Activated CD4-positive, alpha-beta memory T cell treated with anti-CD3 and anti-CD28 coated beads for 36 hours (primary cell): ENCODE results near the gene SPDL1. TPM values are rescaled to one million over a fixed set of nuclear protein-coding genes. Genes with fewer than 3 reads are reported as not detected.

Experiments used
- CTCF ChIA-PET: fragments of 350-600 bp; sonication (Branson Sonifier 250); formaldehyde crosslinking; loops from one replicate; lab custom pipeline; 2021; ENCODE audit warnings: antibody characterized with exemption, inconsistent platforms; lab: Charles Lee
- POLR2A ChIA-PET: fragments of 350-600 bp; sonication (Branson Sonifier 250); formaldehyde crosslinking; loops from one replicate; lab custom pipeline; 2021; ENCODE audit warnings: antibody characterized with exemption; lab: Charles Lee
- DNase-seq: peaks from one replicate; pipeline ENCODE4 v3.0.0-alpha.2; 2020
- H3K27ac Mint-ChIP-seq: one replicate; pipeline ENCODE4 v1.8.0; 2021; ENCODE audit warnings: mixed read lengths
- H3K27me3 Mint-ChIP-seq: one replicate; pipeline ENCODE4 v1.8.0; 2021; ENCODE audit warnings: mixed read lengths
- H3K36me3 Mint-ChIP-seq: one replicate; pipeline ENCODE4 v1.8.0; 2021; ENCODE audit warnings: mixed read lengths
- H3K4me1 Mint-ChIP-seq: one replicate; pipeline ENCODE4 v1.8.0; 2021; ENCODE audit warnings: low read depth, mixed read lengths
- H3K4me3 Mint-ChIP-seq: one replicate; pipeline ENCODE4 v1.8.0; 2021; ENCODE audit warnings: mild to moderate bottlenecking, mixed read lengths
- H3K9me3 Mint-ChIP-seq: one replicate; pipeline ENCODE4 v1.8.0; 2021; ENCODE audit warnings: mixed read lengths
- intact Hi-C: fragments of 100-400 bp; cut with micrococcal nuclease; formaldehyde crosslinking; loops from one replicate; pipeline ENCODE4 v1.15.1; 2023
- total RNA-seq, 2 experiments: library from RNA; stranded (reverse); gene quantifications; one replicate each; pipeline ENCODE4 v1.2.3, GENCODE V29; 2021

SPDL1 gene
- total RNA-seq, 2 experiments from 2014 or later: 32.7 to 34.9 TPM

GRCh38 chr5:169577951-169578350, 5.6 kb upstream of the SPDL1 start:
- intact Hi-C loops: no loop called here
- H3K27me3 Mint-ChIP-seq: peaks cover 20% of the 10 kb centered on the region
- no peak overlapping the region for H3K4me3 Mint-ChIP-seq
- H3K4me1 Mint-ChIP-seq: peaks cover 15% of the 10 kb centered on the region
- H3K9me3 Mint-ChIP-seq: no peaks in the 10 kb centered on the region
- POLR2A ChIA-PET: no interaction called here
- CTCF ChIA-PET: interaction anchor here (1.1 to 1.4 kb wide), 2 partner anchors 589 to 591 kb away, joined by 5 read pairs; no protein-coding TSS in a partner anchor
- DNase-seq: no peak
- no peaks in the 10 kb centered on the region for H3K36me3 Mint-ChIP-seq
- H3K27ac Mint-ChIP-seq: no peak overlapping the region

- Mint-ChIP-seq H3K36me3 (peaks cover 7% of the 10 kb centered on the region), H3K27ac (no peak overlapping the region), H3K9me3 (no peaks in the 10 kb centered on the region), H3K4me1 (peaks cover 28% of the 10 kb centered on the region), H3K27me3 (peaks cover 7% of the 10 kb centered on the region), H3K4me3 (no peak overlapping the region)
- DNase-seq: no peak
- intact Hi-C loops: loop anchor here (1.0 to 5.0 kb wide), 7 partner anchors 109 to 1806 kb away; partner anchors contain the start of gene NPM1
- CTCF ChIA-PET: interaction anchor here (0.6 to 3.9 kb wide), 17 partner anchors 10 to 1094 kb away, joined by 3 to 54 read pairs (median 4); partner anchors contain the start of gene DOCK2
- POLR2A ChIA-PET: interaction anchor here (1.1 to 1.2 kb wide), 2 partner anchors 12 to 13 kb away, joined by 3 to 4 read pairs; no protein-coding TSS in a partner anchor
These were observed 2.6 kb upstream of the SPDL1 start for GRCh38 chr5:169580964-169581363.

- DNase-seq: peak; percentile 70
- intact Hi-C loops: loop anchor here (1.0 to 5.0 kb wide), 8 partner anchors 75 to 1806 kb away; partner anchors contain the start of gene NPM1
- no peaks in the 10 kb centered on the region for H3K9me3 Mint-ChIP-seq
- H3K4me1 Mint-ChIP-seq: peaks cover 31% of the 10 kb centered on the region
- ChIA-PET POLR2A (interaction anchor here (1.1 to 1.2 kb wide), 2 partner anchors 12 to 14 kb away, joined by 3 to 4 read pairs; no protein-coding TSS in a partner anchor), CTCF (interaction anchor here (0.7 to 3.9 kb wide), 12 partner anchors 11 to 1094 kb away, joined by 3 to 54 read pairs (median 4); partner anchors contain the start of gene DOCK2)
- H3K4me3 Mint-ChIP-seq: no peak overlapping the region
- H3K27me3 Mint-ChIP-seq: peaks cover 2% of the 10 kb centered on the region
- H3K36me3 Mint-ChIP-seq: peaks cover 7% of the 10 kb centered on the region
- no peak overlapping the region for H3K27ac Mint-ChIP-seq
These were observed 1.9 kb upstream of the SPDL1 start for GRCh38 chr5:169581580-169582227.

- Mint-ChIP-seq H3K4me3 (peak overlapping the region; percentile 98), H3K4me1 (peaks cover 31% of the 10 kb centered on the region), H3K27ac (peak overlapping the region; percentile 84), H3K9me3 (no peaks in the 10 kb centered on the region), H3K36me3 (peaks cover 7% of the 10 kb centered on the region), H3K27me3 (no peaks in the 10 kb centered on the region)
- intact Hi-C loops: loop anchor here (1.0 to 5.0 kb wide), 7 partner anchors 54 to 1804 kb away; partner anchors contain the start of genes DOCK2, NPM1, PANK3 and RARS1
- ChIA-PET CTCF (interaction anchor here (0.9 to 2.2 kb wide), 6 partner anchors 10 to 636 kb away, joined by 3 to 8 read pairs (median 4); partner anchors contain the start of gene DOCK2), POLR2A (interaction anchor here (1.4 kb wide), 1 partner anchor 53 kb away, joined by 21 read pairs; the partner anchor contains the start of gene DOCK2)
- DNase-seq: no peak
These were observed 511 bp upstream of the SPDL1 start for GRCh38 chr5:169583101-169583423.

GRCh38 chr5:169584998-169585451, 1.5 kb downstream of the SPDL1 start:
- intact Hi-C loops: loop anchor here (1.0 to 5.0 kb wide), 3 partner anchors 113 to 1802 kb away; partner anchors contain the start of gene NPM1
- Mint-ChIP-seq H3K9me3 (no peaks in the 10 kb centered on the region), H3K36me3 (peaks cover 21% of the 10 kb centered on the region), H3K27ac (no peak overlapping the region), H3K4me1 (peaks cover 31% of the 10 kb centered on the region), H3K27me3 (no peaks in the 10 kb centered on the region), H3K4me3 (peak overlapping the region; percentile 98)
- DNase-seq: no peak
- ChIA-PET POLR2A (no interaction called here), CTCF (no interaction called here)

GRCh38 chr5:169590602-169591001, 7.0 kb downstream of the SPDL1 start:
- ChIA-PET CTCF (no interaction called here), POLR2A (no interaction called here)
- DNase-seq: no peak
- no peak overlapping the region for H3K27ac Mint-ChIP-seq
- H3K4me1 Mint-ChIP-seq: peaks cover 5% of the 10 kb centered on the region
- H3K9me3 Mint-ChIP-seq: no peaks in the 10 kb centered on the region
- H3K4me3 Mint-ChIP-seq: no peak overlapping the region
- no peaks in the 10 kb centered on the region for H3K27me3 Mint-ChIP-seq
- intact Hi-C loops: no loop called here
- peaks cover 55% of the 10 kb centered on the region for H3K36me3 Mint-ChIP-seq

- CTCF ChIA-PET: no interaction called here
- no peak overlapping the region for H3K4me3 Mint-ChIP-seq
- POLR2A ChIA-PET: no interaction called here
- peaks cover 57% of the 10 kb centered on the region for H3K36me3 Mint-ChIP-seq
- DNase-seq: no peak
- H3K27me3 Mint-ChIP-seq: no peaks in the 10 kb centered on the region
- no peaks in the 10 kb centered on the region for H3K4me1 Mint-ChIP-seq
- H3K27ac Mint-ChIP-seq: no peak overlapping the region
- H3K9me3 Mint-ChIP-seq: no peaks in the 10 kb centered on the region
- intact Hi-C loops: no loop called here
These were observed 8.1 kb downstream of the SPDL1 start for GRCh38 chr5:169591636-169592035.

GRCh38 chr5:169592937-169593650, 9.5 kb downstream of the SPDL1 start:
- DNase-seq: no peak
- H3K27ac Mint-ChIP-seq: no peak overlapping the region
- no peaks in the 10 kb centered on the region for H3K4me1 Mint-ChIP-seq
- ChIA-PET CTCF (interaction anchor here (2.3 kb wide), 1 partner anchor 9 kb away, joined by 5 read pairs; the partner anchor contains the start of gene SPDL1), POLR2A (interaction anchor here (0.6 to 1.0 kb wide), 2 partner anchors 14 to 44 kb away, joined by 3 read pairs; partner anchors contain the start of gene DOCK2)
- intact Hi-C loops: no loop called here
- peaks cover 66% of the 10 kb centered on the region for H3K36me3 Mint-ChIP-seq
- H3K4me3 Mint-ChIP-seq: no peak overlapping the region
- no peaks in the 10 kb centered on the region for H3K27me3 Mint-ChIP-seq
- no peaks in the 10 kb centered on the region for H3K9me3 Mint-ChIP-seq

GRCh38 chr5:169595172-169595820, 11.7 kb downstream of the SPDL1 start:
- H3K4me3 Mint-ChIP-seq: no peak overlapping the region
- ChIA-PET POLR2A (no interaction called here), CTCF (no interaction called here)
- H3K36me3 Mint-ChIP-seq: peaks cover 62% of the 10 kb centered on the region
- H3K27ac Mint-ChIP-seq: no peak overlapping the region
- no peaks in the 10 kb centered on the region for H3K27me3 Mint-ChIP-seq
- no peaks in the 10 kb centered on the region for H3K9me3 Mint-ChIP-seq
- intact Hi-C loops: no loop called here
- no peak for DNase-seq
- H3K4me1 Mint-ChIP-seq: no peaks in the 10 kb centered on the region

GRCh38 chr5:169599451-169599850, 15.9 kb downstream of the SPDL1 start:
- Mint-ChIP-seq H3K36me3 (peaks cover 54% of the 10 kb centered on the region), H3K4me3 (no peak overlapping the region), H3K27me3 (no peaks in the 10 kb centered on the region), H3K27ac (no peak overlapping the region), H3K4me1 (no peaks in the 10 kb centered on the region), H3K9me3 (no peaks in the 10 kb centered on the region)
- ChIA-PET POLR2A (no interaction called here), CTCF (no interaction called here)
- intact Hi-C loops: no loop called here
- DNase-seq: no peak

- Mint-ChIP-seq H3K4me1 (no peaks in the 10 kb centered on the region), H3K9me3 (no peaks in the 10 kb centered on the region), H3K4me3 (no peak overlapping the region), H3K36me3 (peaks cover 42% of the 10 kb centered on the region), H3K27me3 (no peaks in the 10 kb centered on the region), H3K27ac (no peak overlapping the region)
- CTCF ChIA-PET: no interaction called here
- intact Hi-C loops: no loop called here
- POLR2A ChIA-PET: interaction anchor here (0.6 kb wide), 1 partner anchor 1481 kb away, joined by 3 read pairs; no protein-coding TSS in a partner anchor
- no peak for DNase-seq
These were observed 19.0 kb downstream of the SPDL1 start for GRCh38 chr5:169602535-169602934.
